GM19324 (cell line): ENCODE data around the gene EPO.
A peak's percentile ranks its signal among the peaks of the same experiment; 100 is the strongest.

Source experiments
- ATAC-seq: cut with Tn5 transposase; IDR thresholded peaks from one replicate; pipeline ENCODE4 v1.9.1; 2021; ENCODE audit warnings: mild to moderate bottlenecking, moderate library complexity; ENCODE audit not compliant: unreplicated experiment, low FRiP score

EPO gene

DNA sequence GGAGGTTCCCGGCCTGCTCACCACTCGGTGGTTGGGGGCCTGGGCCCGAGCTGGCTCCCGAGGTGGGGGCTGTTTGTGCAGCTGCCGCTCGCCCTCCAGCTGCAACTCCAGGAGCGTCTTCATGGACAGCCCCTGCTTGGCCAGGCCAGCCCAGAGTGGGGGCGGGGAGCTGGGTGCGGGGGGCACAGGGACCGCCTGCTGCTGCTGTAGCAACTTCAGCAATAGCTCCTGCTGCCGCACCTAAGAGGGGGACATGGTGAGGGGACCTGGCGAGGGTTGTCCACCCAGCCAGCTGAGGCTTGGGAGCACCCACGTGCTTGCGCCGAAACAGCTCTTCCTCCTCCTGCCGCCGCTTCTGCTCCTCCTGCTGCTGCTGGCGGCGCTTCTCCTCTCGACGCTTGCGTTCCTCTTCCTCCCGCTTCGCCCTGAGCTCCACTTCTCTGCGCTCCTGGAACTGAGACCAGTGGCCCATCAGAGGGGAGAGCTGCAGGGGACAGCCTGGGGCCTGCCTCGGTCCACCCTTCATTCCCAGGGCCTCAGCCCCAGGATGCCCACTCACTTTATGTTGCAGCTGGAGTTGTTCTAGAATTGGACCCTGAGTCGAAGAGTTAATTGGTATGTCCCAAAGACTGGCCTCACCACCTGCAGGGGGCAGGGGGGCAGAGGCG lies 37.1 kb upstream of the EPO start:
- ATAC-seq, result no peak

DNA sequence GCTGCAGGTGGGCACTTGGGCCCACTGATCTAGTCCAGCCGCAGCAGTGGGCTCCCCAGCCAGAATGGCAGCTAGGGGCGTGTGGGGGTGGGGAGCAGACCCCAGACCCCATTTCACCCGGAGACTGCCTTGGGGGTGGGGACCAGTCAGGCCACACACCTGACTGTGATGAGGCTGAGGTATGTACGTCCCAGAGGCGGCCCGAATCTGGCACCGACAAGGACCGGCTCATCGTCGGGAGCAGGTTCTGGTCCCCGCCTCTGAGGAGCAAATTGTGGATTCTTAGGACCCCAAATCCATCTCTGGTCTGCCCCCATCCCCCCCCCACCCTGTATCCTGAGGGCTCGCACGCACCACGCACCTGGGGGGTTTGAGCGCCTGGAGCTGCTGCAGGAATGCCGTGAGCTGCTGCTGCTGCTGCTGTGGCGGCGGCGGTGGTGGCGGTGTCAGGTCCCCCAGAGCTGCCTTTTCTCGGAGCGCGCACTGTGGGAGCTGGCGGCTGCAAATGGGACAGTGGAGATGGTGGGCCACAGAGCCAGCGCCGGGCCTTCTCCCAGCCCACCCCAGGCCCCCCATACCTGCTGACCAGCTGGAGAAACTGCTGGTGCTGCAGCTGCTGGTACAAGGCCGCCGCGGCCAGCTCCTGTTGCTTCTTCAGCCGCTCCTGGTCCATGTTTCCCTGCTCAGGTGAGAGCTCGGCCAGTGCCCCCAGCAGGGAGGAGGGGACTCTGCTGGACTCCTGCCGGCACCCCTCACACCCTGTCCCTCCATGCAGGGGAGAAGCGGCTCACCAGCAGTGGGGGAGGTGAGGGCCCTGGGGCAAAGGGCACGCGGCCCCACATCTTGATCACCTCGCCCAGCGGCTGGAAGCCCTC lies 36.4 kb upstream of the EPO start:
- no peak for ATAC-seq

DNA sequence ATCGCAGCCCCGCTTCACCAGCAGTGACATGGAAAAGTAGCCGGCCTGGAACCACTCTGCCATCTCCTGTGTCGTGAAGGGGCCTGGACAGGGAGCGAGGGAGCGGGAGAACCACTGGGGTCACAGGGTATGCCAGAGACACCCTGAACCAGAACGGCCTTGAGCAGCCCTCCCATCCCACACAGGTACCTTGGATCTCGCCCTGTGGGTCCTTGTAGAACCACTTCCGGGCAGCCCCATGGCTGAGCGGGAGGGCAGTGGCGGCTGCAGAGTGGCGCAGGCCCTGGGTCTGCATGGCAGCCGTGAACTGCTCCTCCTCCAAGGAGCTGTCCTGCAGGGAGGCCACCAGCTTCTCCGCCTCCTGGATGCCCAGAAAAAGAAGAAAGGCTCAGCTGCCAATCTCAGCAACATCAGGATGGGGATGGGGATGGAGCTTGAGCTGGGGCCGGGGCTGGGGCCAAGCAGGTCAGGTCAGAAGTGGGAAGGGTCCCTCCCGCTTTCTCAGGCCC lies 35.7 kb upstream of the EPO start:
- no peak for ATAC-seq

DNA sequence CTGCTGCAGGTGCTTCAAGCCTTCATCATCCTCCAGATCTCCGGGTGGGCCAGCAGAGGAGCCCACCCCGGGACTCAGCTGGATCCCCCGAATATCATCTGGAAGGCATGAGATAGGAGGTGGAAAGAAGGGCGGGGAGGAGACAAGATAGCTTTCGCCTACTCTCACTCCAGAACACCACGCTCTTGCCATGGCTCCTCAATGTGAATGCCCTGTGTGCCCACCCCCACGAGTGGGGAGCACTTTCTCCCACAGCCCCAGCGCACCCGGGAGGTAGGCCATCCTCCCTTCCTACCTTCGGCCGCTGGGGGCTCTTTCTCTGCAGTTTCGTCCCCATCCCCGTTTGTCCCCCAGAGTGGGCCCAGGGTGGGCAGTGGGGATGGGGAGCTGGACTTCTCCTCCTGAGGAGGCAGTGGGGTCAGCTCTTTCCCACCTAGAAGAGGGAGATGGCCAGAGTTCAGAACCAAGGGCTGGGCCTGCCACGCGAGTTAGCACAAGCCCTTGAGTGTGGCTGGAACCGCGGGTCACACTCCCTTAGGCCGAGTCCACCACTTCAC lies 35.1 kb upstream of the EPO start:
- ATAC-seq, result no peak

DNA sequence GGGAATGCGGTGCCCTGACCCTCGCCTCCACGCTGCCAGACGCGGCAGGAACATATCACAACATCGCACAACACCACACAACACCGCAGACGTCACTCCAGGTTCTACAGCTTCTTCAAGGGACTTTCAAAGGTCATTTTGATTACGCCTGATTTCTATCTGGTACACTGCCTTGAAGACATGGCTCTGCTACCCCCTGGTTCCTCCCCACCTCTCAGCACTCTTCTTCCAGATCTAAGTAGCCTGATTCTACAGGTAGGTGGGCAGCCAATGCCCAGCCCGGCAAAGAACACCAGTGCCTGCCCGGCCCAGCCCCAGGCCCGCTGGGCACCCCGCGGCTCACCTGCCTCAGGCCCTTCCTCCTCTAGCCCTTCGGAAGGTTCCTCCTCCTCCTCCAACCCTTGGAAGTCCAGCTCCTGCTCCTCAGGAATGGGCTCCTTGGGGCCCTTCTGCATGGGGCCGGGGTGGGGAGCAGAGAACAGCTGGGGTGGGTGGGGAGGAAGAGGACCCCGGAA lies 34.6 kb upstream of the EPO start:
- no peak for ATAC-seq

DNA sequence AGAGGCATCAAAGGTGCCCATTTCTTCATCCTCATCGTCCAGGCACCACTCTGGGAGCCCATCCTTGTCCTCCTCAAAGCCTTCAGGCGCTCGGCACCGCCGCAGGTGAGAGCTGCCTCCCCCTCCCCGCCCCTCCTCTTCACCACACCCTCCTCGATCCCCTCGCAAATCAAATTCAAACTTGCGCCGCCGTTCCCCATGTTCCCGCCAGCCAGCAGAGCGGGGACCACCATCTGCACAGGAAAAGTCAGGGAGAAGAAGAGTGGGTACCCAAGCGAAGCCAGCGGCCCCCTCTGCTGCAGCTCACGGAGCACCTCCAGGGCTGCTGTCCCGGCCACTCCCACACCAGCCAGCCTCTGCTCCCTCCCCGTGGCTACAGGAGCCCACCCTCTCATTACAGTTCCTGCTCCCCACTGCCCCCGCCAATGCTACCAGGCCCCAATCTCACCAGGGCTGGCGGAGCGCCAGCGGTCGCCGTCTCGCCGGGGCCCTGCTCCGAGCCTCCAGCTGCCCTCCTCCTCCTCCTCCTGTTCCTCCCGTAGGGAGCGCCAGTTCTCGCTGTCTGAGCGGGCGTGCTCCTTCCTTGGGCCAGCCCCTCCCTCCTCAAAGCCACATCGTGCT lies 34.0 kb upstream of the EPO start:
- ATAC-seq, result no peak

DNA sequence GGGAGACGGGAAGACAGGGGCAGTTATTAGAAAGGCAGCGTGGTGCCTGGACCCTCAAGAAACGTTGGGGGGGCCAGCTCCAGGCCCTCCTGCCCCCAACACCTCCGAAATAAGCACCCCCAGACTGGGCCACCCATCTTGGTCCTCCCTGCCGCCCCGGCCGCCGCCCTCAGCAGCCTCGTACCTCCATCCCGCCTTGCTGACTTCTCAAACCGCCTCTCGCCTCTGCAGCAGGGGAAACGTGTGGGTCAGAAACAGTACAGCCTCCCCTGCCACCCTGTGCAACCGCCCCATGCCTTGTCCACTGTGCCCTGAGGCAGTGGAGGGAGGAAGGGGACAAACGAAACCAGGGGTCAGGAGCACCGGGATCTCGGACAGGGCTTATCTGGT lies 33.5 kb upstream of the EPO start:
- ATAC-seq, result no peak

DNA sequence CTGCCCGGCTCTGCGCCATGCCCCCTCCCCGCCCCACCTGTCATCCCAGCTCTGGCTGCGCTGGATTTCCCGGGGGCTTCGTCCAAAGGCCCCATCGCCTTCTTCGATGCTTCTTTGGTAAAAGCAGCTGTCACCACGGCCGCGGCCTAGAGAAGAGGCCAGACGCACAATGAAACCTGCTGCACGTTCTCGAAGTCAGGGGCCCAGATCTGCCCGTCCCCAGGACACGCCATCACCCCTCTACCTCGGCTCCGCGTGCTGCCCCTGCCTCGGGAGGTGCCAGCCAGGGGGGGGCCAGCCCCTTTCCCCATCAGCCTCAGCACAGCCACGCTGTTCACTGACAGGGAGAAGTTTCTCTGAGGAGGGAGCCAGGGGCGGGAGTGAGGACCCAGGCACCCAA lies 33.0 kb upstream of the EPO start:
- ATAC-seq, result no peak

DNA sequence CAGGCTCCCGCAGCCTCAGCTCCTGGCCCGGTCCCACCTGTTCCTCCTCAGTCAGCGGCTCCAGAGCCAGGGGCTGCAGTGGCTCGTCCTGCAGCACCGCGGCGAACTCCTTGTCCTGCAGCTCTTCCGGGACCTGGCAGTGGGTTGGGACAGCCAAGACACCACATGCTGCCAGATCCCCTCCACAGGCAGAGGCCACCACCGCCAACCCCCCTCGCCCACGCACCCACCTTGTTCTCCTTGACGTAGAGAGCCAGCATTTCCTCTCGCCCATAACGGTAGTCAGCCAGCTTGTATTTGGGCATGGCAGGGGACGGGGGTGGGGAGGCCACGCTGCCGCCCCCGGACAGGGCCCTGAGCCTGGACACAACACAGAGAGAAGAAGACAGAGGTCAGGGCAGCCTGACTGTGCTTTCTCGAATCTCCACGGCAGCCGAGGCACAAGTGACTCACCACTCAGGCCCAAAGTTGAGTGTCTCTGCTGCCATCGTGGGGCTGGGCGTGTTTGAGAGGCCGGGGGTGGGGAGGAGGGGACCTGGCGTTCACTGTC lies 32.4 kb upstream of the EPO start:
- no peak for ATAC-seq

DNA sequence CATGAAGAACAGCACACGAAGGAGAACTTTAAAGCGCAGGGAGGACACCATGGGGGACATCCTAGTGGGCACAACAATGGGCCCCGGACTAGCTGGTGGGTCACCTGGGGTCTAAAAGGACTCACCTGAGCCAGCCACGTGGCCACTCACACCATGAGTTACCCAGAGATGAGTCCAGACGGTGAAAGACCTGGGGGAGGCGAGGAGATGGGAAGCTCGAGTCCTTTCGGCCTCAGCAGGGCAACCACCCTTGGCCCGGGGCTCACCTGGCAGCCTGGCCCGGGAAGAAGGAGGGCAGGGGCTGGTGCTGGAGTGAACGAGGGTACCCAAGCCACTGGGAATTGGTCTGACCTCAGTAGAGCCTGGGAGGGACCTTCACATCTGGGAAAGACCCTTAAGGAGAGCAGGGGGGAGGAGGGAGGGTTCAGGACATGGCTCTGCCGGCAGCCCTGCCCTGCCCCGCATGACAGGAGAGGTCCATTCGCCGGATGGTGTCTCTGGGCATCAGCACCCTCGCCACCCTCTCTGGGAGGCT lies 31.9 kb upstream of the EPO start:
- no peak for ATAC-seq

DNA sequence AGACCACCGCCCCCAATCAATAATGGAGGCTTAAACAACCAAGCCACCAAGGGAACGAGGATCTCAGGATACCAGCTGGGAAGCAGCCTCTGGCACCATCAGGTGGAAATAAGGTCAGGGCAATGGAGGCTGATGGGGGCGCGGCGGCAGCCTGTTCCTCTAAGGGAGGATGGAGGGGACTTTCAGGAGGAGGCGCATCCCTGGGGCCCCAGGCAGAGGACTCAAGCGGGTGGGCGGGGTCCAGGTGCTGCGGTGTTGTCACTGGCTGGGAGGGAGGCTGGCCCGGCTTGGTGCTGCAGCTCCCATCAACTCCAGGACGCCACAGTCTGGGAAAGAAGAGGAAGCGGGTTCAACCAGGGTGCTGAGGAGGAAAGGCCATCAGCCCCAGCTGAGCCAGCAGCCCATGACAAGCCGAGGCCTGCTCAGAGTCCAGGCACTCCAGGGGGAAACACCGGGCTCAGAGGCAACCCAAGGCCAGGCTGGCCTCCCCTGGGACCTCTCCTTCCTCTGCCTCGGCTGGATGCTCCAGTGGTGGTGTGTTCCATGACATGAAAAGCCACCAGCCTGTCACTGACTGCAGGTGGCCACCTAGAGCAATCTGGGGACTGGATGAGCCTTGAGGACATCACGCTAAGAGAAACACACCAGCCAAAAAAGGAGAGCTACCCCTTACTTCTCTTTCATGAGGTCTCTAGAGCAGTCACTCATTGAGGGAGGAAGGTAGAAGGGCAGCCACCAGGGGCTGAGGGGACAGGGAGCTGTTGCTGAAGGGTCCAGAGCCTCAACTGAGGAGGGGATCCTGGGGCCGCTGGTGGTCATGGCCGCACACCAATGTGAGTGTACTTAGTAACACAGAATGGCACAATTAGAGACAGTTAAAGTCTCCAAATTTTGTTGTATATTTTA lies 30.8 kb upstream of the EPO start:
- ATAC-seq, result no peak

DNA sequence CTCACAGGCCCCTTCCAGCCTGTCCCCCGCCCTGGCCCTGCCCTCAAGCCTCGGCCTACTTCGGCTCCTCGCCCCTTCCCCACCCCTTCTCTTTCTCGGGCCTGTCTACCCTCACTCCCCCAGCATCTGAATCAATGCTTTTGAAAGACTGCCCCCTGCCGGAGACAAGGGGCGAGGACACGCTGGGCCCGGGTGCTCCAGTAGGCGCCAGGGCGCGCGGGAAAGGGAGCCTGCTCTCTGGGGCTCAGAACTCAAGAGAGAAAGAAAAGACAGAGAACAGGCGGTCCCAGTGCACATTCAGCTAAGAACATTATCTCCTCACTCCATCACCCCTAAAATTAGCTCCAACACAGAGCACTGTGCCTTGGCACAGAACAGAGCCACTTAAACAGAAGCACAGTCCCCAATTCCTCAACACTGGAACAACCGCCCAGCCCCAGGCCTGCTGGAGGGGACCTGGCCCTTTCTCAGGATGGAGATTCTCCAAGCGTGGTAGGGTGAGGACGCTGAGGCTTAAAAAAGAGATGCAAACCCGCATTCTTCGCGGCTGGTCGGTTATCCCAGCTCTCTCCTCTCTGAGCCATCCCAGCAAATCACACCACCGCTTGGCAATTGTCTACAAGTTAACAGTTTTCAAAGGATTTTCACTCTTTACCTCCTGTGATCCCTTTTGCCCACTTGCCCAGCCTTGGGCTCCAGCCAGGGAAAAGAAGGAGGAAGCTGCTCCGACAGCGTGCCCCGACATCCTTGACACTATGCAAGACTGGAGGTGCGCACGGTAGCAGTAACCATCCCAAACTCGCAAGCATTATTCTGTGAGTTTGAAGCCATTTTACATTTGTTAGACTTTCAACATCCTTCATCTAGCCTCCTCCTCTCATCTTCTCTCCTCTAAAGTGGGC lies 28.3 kb upstream of the EPO start:
- no peak for ATAC-seq

DNA sequence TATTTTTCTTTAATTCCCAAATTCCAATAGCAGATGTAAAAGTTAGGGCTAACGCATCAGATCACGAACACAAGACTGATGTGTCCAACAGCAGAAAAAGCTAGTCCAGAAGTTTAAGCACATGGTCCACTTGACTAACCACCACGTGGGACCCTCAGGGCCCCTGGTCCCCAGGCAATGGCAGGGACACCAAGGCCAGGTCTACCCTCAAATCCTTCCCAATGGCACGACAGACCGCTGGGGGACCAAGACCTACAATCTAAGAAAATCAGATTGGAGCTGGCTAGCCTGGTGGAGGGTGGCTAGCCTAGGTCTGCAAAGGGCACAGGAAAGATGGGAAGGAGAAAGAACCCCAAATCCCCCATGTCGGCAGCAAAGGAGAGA lies 27.7 kb upstream of the EPO start:
- ATAC-seq, result no peak

DNA sequence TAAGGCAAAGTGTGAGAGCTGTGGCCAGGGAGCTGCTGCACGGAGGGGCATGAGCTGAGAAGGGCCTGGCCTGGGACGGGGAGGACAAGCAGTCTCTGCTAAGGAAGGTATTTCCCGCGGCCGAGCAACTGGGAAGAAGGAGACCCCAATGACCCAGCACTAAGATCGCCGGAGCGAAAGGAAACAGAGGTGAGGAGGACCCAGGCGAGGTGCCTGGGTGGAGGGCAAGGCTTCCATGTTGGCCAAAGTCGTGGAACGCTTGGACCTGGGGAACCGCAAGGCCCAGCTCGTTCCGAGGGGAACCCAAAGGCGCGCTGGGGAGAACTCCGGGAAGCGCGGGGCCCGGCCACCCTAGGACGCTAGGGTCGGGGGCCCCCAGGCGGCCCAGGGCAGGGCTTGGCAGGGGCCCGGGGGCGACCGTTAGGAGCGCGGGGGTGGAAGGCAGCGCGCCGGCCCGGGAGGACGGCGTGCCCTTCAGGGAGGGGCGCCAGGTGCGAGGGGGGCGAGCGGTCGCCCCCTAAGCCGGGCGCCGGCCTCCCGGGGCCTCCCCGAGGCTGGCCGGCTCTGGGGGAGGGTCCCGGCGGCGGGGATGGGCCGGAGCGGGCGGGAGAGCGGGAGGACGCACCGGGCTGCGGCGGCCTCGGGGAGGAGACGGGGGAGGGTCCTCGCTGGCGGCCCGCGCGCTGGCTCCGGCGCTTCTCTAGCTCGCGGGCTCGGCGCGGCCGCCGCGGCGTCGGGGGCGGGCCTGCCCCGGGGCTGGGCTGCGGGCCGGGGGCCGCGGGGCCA lies 26.8 kb upstream of the EPO start:
- ATAC-seq, result peak; percentile 25

DNA sequence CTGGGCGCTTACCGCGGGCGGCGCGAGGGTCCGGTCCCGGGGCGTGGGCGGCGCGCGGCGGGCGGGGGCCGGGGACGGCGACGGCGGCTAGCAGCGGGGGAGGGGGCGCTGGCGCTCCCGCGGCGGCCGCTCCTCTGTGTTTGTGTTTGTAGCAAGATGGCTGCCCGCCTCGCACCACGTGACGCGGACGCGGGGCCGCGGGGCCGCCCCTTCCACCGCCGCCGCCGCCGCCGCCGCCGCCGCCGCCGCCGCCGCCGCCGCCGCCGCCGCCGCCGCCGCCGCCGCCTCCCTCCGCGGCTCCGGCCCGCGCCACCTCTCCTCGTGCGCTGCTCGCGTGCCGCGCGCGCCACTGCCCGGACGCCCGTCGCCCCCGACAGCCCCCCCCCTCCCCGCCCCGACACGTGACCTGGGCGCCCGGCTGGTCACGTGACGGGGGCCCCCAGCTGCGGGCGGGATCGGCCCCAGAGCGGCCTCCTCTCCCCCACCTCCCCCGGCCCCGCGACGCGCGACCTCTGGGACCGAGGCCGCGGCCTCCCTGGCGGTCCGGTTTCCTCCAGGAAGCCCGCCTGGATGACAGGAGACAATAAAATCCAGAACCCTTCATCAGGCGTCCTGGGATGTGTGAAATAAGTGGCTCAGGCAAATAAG lies 26.0 kb upstream of the EPO start, which contains the start of gene GIGYF1:
Gene GIGYF1, minus strand, starts transcription at position 153 of the 648 bp plus-strand sequence. CDS start 6,012 bp downstream, outside the sequence.
- ATAC-seq, result peak; percentile 75

DNA sequence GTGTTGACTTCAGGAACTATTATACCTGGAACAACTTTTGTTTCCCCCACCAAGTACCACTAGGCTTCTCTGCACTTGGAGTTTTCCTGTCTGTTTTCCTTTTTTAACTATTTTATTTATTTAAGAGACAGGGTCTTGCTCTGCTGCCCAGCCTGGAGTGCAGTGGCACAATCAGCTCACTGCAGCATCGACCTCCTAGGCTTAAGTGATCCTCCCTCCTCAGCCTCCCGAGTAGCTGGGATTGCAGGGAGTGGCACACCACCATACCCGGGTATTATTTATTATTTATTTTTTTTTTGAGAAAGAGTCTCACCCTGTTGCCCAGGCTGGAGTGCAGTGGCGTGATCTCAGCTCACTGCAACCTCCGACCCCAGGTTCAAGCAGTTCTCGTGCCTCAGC lies 24.1 kb upstream of the EPO start:
- no peak for ATAC-seq

DNA sequence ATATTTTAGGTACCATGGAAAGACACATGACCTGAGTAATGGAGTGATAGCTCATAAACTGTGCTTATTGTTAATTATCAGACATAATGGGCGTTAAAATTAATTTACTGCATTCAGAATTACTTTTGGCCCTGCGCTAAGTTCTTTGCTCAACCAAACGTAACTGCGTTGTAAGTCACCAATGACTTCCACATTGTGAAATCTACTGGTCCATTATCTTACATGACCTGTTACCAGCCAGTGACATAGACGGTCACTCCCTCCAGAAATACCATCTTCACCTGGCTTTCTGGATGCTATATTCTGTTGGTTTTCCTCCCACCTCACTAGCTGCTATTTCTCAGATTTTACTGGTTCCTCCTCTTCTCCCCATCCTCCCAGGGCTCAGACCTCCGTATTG lies 21.2 kb upstream of the EPO start:
- ATAC-seq, result no peak
